Suprapubic skin (tissue), 4 donors: ENCODE results near the gene FSTL4. TPM values are rescaled to one million over a fixed set of nuclear protein-coding genes. Genes with fewer than 3 reads are reported as not detected.
"Not testable (repeated sequence)": the region's sequence is repeated elsewhere in the genome, so short reads cannot be mapped to it uniquely, and the experiment has no call there.

ENCODE experiments used
- DNase-seq, 2 donors: peaks; one replicate each; pipeline ENCODE4 v3.0.0-alpha.2; 2019; ENCODE audit warnings: low spot score in 2 of 2
- H3K27ac ChIP-seq: fragments of 200-600 bp; sonication (generic); one replicate; pipeline ENCODE4 v1.5.1; 2019
- H3K27me3 ChIP-seq: fragments of 200-600 bp; sonication (generic); one replicate; pipeline ENCODE4 v1.5.1; 2019
- H3K36me3 ChIP-seq: fragments of 200-600 bp; sonication (generic); one replicate; pipeline ENCODE4 v1.5.1; 2019
- H3K4me1 ChIP-seq: fragments of 200-600 bp; sonication (generic); one replicate; pipeline ENCODE4 v1.5.1; 2019
- H3K4me3 ChIP-seq: fragments of 200-600 bp; sonication (generic); one replicate; pipeline ENCODE4 v1.5.1; 2019; ENCODE audit warnings: mild to moderate bottlenecking
- H3K9me3 ChIP-seq: fragments of 200-600 bp; sonication (generic); one replicate; pipeline ENCODE4 v1.5.1; 2019
- EP300 ChIP-seq: sonication (generic); formaldehyde crosslinking; IDR thresholded peaks from one replicate; pipeline ENCODE4 v1.6.1; 2017; ENCODE audit warnings: antibody characterized with exemption
- POLR2A ChIP-seq, 2 donors: fragments of 450-650 bp; IDR thresholded peaks; one replicate each; pipeline ENCODE4 v1.6.1; 2017; ENCODE audit warnings: antibody characterized with exemption in 2 of 2, mild to moderate bottlenecking in 2 of 2, moderate library complexity in 2 of 2
- POLR2AphosphoS5 ChIP-seq, 3 donors: sonication (generic); formaldehyde crosslinking; IDR thresholded peaks; one replicate each; pipeline ENCODE4 v1.6.1; 2017; ENCODE audit warnings: antibody characterized with exemption in 3 of 3
- WGBS: methylation state at CpG from one replicate; pipeline ENCODE4 v1.1.5; 2018; 5-methylcytosine and 5-hydroxymethylcytosine counted together
- total RNA-seq, 4 donors: library from RNA; depleted of rRNA; stranded (reverse); fragments of >200 nt; gene quantifications; one replicate each; pipeline ENCODE4 v1.1.0, GENCODE V29; 2016
- TF ChIP-seq, protein P1 (sequence below), 2 donors: fragments of 200-600 bp in 1 of 2; fragments of 450-650 bp in 1 of 2; sonication (generic) in 1 of 2; IDR thresholded peaks; one replicate each; pipeline ENCODE4 v1.5.1; 2016 to 2019; ENCODE audit warnings: antibody characterized with exemption in 2 of 2, mild to moderate bottlenecking in 1 of 2, moderate library complexity in 1 of 2

Gene FSTL4
- total RNA-seq, 4 donors from 2014 or later, result 2.3 to 6.4 (median 5.8) TPM

DNA sequence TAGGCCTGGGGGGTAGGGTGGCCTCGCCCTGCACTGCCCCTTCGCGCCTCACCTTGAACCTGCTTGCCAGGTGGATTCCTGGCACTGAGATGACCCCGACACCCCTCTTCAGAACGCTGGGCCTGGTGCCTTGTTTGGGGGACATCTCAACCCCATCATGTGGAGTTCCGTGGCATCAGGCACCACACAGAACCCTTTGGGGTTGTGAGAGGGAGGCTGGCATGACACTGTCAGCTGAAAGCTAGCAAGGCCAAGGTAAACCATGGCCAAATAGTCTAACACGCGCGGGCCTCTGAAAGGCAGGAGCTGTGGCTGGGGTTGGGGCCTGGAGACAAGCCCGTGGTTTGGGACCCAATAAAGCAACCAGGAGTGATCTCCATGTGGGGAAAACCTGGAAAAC lies 163.2 kb downstream of the FSTL4 start:
- Histone ChIP-seq H3K4me3 (no peak overlapping the region), H3K9me3 (no peaks in the 10 kb centered on the region), H3K36me3 (no peaks in the 10 kb centered on the region), H3K27me3 (no peaks in the 10 kb centered on the region), H3K27ac (no peak overlapping the region), H3K4me1 (peaks cover 7% of the 10 kb centered on the region)
- no peak for DNase-seq
- WGBS, result 72% methylated on average over 5 of the region's 10 CpGs
- TF ChIP-seq EP300 (no peak), POLR2A (IDR thresholded peaks at IDR 0.05) (no peak), POLR2AphosphoS5 (IDR thresholded peaks at IDR 0.05) (no peak)
- TF ChIP-seq, protein P1, sequence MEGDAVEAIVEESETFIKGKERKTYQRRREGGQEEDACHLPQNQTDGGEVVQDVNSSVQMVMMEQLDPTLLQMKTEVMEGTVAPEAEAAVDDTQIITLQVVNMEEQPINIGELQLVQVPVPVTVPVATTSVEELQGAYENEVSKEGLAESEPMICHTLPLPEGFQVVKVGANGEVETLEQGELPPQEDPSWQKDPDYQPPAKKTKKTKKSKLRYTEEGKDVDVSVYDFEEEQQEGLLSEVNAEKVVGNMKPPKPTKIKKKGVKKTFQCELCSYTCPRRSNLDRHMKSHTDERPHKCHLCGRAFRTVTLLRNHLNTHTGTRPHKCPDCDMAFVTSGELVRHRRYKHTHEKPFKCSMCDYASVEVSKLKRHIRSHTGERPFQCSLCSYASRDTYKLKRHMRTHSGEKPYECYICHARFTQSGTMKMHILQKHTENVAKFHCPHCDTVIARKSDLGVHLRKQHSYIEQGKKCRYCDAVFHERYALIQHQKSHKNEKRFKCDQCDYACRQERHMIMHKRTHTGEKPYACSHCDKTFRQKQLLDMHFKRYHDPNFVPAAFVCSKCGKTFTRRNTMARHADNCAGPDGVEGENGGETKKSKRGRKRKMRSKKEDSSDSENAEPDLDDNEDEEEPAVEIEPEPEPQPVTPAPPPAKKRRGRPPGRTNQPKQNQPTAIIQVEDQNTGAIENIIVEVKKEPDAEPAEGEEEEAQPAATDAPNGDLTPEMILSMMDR (IDR thresholded peaks at IDR 0.05), result no peak

DNA sequence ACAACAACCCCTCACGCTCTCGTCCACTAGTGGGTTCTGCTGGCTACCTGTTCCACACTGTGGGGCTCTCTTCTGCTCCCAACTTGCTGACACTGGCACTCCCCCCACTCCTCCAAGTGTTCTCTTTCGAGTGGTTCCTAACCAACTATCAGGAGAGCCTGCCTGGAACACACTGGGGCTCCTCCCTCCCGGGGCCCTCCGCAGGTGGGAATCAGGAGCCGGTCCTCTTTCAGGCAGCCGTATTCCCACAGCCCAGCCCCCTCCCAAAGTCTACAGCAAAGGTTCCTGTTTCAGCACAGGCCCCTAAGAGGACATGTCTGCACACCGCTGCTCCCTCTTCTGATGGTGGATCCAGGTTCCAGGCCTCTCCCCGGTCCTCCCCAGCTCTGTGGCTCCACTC lies 165.9 kb downstream of the FSTL4 start:
- Histone ChIP-seq H3K27ac (no peak overlapping the region), H3K4me3 (no peak overlapping the region), H3K27me3 (no peaks in the 10 kb centered on the region), H3K9me3 (no peaks in the 10 kb centered on the region), H3K4me1 (no peaks in the 10 kb centered on the region), H3K36me3 (no peaks in the 10 kb centered on the region)
- DNase-seq, result no peak
- 97% methylated on average over 9 of the region's 9 CpGs for WGBS
- no peak for TF ChIP-seq EP300
- TF ChIP-seq, protein P1 (IDR thresholded peaks at IDR 0.05), result no peak
- TF ChIP-seq POLR2A (IDR thresholded peaks at IDR 0.05), result no peak
- no peak for TF ChIP-seq POLR2AphosphoS5 (IDR thresholded peaks at IDR 0.05)

DNA sequence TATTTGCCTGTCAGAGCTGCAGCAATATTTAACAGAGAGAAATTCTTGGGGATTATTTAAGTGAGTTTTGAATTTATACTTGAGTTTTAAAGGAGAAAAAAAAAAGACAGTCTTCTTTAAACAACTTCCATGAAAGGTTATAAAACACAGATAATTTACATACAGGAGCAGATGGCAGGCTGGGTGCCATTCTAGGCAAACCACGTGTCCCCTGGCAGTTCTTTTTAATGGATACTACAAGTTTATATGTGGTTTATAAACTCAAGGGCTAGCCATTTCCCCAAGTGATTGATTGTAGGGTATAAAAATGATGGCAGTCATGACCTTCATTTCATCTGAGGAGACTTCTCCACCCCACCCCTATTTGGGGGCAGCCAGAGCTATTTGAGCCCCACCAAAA lies 166.6 kb downstream of the FSTL4 start:
- TF ChIP-seq POLR2AphosphoS5 (IDR thresholded peaks at IDR 0.05) (no peak), EP300 (no peak), POLR2A (IDR thresholded peaks at IDR 0.05) (no peak)
- TF ChIP-seq, protein P1 (IDR thresholded peaks at IDR 0.05), result no peak
- H3K27me3 ChIP-seq, result no peaks in the 10 kb centered on the region
- no peaks in the 10 kb centered on the region for H3K9me3 ChIP-seq
- no peak for DNase-seq
- no peak overlapping the region for H3K4me3 ChIP-seq
- 37% methylated on average over 1 of the region's 1 CpG for WGBS
- no peak overlapping the region for H3K27ac ChIP-seq
- H3K36me3 ChIP-seq, result no peaks in the 10 kb centered on the region
- H3K4me1 ChIP-seq, result no peaks in the 10 kb centered on the region

DNA sequence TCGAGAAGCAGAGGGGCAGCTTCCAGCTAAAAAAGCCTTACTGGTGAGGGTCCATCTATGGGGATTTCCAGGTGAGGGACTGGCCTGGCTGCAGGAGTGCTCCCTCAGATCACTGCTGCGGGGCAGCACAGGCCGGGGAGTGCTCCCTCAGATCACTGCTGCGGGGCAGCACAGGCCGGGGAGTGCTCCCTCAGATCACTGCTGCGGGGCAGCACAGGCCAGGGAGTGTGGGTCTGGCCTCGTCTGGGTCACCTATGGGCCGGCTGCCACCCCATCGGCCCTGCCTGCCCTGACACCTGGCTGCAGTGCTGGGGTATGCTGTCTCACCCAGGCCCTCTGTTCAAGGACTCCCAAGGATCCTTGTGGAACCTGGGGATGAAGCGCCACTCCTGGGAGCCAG lies 167.1 kb downstream of the FSTL4 start:
- WGBS, result 94% methylated on average over 2 of the region's 10 CpGs
- DNase-seq, H3K9me3 ChIP-seq, H3K4me3 ChIP-seq, H3K27me3 ChIP-seq, H3K4me1 ChIP-seq, H3K36me3 ChIP-seq, H3K27ac ChIP-seq: not testable (repeated sequence)

DNA sequence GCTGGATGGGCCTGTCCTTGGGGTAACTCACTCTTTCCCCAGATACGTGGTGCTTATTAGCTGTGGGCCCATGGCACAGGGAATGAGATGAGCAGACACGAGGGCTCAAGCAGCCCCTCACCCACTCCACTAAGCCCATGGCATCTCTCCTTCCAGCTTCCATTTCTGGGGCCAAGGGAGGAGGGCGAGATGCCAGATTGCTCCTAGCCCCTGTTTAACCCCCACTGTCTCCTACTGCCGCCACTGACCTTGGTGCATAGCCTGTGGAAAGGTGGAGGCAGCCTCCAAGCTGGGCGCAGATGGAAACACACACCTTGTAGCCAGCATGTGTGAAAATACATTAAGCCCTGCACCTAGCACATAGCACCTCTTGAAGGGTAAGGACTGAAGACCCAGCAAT lies 167.6 kb downstream of the FSTL4 start:
- Histone ChIP-seq H3K9me3 (no peaks in the 10 kb centered on the region), H3K27me3 (no peaks in the 10 kb centered on the region), H3K36me3 (no peaks in the 10 kb centered on the region), H3K4me3 (no peak overlapping the region), H3K27ac (no peak overlapping the region), H3K4me1 (peaks cover 10% of the 10 kb centered on the region)
- WGBS, result 91% methylated on average over 5 of the region's 5 CpGs
- no peak for DNase-seq
- TF ChIP-seq EP300, result no peak
- TF ChIP-seq, protein P1 (IDR thresholded peaks at IDR 0.05), result no peak
- no peak for TF ChIP-seq POLR2AphosphoS5 (IDR thresholded peaks at IDR 0.05)
- TF ChIP-seq POLR2A (IDR thresholded peaks at IDR 0.05), result no peak

DNA sequence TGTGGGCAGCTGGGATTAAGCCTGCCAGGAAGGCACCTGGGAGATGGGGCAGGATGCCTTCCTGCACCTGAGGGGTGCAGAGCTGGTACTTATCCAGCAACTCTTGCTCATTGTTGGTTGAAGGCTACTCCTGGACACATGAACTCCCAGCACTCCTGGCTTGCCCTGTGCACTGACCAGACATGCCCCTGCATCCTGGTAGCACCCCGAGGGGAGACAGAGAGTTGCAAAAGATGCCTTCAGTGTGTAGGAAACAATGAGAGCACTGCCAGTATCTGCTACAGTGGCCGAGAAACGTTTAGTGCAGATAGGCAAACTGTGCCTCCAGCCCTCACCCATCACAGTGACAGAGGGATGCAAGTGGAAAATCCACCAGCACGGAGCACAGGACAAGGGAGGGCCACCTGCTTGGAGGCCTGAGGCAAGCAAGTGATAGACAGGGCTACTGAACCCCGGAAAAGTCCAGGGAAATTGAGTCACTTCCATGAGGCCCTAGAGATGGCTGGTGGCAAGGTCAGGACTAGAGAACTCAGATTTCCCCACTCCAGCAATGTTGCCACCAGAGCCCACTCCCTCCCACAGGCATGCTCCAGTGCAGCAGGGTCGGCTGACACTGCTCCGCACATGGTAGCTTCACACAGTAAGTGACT lies 171.1 kb downstream of the FSTL4 start:
- Histone ChIP-seq H3K4me1 (peaks cover 11% of the 10 kb centered on the region), H3K9me3 (no peaks in the 10 kb centered on the region), H3K4me3 (no peak overlapping the region), H3K27ac (no peak overlapping the region), H3K27me3 (no peaks in the 10 kb centered on the region), H3K36me3 (no peaks in the 10 kb centered on the region)
- 91% methylated on average over 7 of the region's 7 CpGs for WGBS
- TF ChIP-seq, protein P1 (IDR thresholded peaks at IDR 0.05), result no peak
- TF ChIP-seq POLR2AphosphoS5 (IDR thresholded peaks at IDR 0.05), result no peak
- no peak for DNase-seq
